ENCODE results near the gene FGF18. TPM values are rescaled to one million over a fixed set of nuclear protein-coding genes. Genes with fewer than 3 reads are reported as not detected.

The FGF18 gene
- total and polyA plus RNA-seq, 2 of the 4 experiments (the other 2 are of a cell fraction), result 0.15 TPM; not detected in 1

DNA sequence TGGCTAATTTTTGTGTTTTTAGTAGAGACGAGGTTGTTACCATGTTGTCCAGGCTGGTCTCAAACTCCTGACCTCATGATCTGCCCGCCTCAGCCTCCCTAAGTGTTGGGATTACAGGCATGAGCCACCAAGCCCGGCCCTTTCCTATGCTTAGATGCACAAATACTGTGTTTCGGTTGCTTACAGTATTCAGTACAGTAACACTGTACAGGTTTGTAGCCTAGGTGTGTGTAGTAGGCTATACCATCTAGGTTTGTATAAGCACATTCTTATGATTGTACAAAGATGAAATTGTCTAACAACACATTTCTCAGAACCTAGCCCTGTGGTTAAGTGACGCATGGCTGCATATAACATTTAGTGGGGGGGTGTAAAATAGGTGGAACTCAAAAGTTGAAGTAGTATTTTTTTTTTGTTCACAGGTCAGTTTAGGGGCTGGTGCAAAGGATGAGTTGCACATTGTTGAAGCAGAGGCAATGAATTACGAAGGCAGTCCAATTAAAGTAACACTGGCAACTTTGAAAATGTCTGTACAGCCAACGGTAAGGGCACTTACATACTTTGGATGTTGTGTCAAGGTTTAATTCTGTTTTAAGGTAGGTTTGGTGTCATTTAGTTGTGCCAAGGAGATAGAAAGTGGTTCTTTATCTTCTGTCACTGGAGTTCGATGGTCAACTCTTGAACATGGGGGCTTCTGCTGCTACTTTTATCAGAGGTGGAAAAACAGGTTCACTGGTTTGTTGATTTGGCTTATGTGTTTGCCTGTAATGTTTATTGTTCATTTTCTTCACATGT lies 28.4 kb upstream of the FGF18 start:
- intact Hi-C loops (cut with micrococcal nuclease) (no loop called here), dilution Hi-C loops (cut with HindIII; ENCODE audit: low sequenced_read_pairs, unreplicated experiment) (no loop called here), in situ Hi-C loops (cut with MboI; ENCODE audit: low sequenced_read_pairs) (no loop called here)
- Histone ChIP-seq H4K8ac (ENCODE audit: low read depth in 2 of 2, low read length in 2 of 2) (no peak overlapping the region), H3K27ac (ENCODE audit: insufficient read depth, low read length) (no peak overlapping the region), H3K27me3 (ENCODE audit: control insufficient read depth, insufficient read depth, low read length) (no peaks in the 10 kb centered on the region), H3K79me1 (ENCODE audit: low read depth in 1 of 2, low read length in 2 of 2) (peaks cover 0 to 29% of the 10 kb centered on the region in 2 experiments; a peak in 2 of 4 replicates), H3K4me1 (ENCODE audit: control insufficient read depth, insufficient read depth, low read length) (no peaks in the 10 kb centered on the region; the same call in 1 of the 2 replicates), H3K23ac (ENCODE audit: low read depth, low read length) (no peak overlapping the region), H3K4ac (ENCODE audit: low read depth, low read length) (no peak overlapping the region), H3K18ac (ENCODE audit: low read depth, low read length) (no peak overlapping the region), H3K9me3 (ENCODE audit: control insufficient read depth, insufficient read depth, low read length) (no peaks in the 10 kb centered on the region), H3K9ac (ENCODE audit: low read depth, low read length) (no peak overlapping the region), H3K14ac (replicated peaks; ENCODE audit: low read depth, low read length) (no peak overlapping the region), H3K4me3 (ENCODE audit: insufficient read depth, low read depth, low read length) (no peak overlapping the region), H2AK5ac (ENCODE audit: low read depth, low read length) (no peak overlapping the region), H4K5ac (ENCODE audit: low read depth, low read length) (no peak overlapping the region), H2BK20ac (ENCODE audit: low read depth, low read length) (no peak overlapping the region), H3K36me3 (ENCODE audit: control insufficient read depth, insufficient read depth, low read length) (peaks cover 32% of the 10 kb centered on the region), H4K20me1 (ENCODE audit: insufficient read depth, low read length) (peaks cover 83% of the 10 kb centered on the region), H3K4me2 (ENCODE audit: low read depth, low read length) (peak overlapping the region; percentile 46), H4K91ac (ENCODE audit: insufficient read depth, low read depth, low read length) (no peak overlapping the region), H2BK5ac (ENCODE audit: low read depth, low read length, poor library complexity, severe bottlenecking) (no peak overlapping the region), H3K9me1 (ENCODE audit: insufficient read depth, low read length) (peaks cover 5% of the 10 kb centered on the region; the same call in 1 of the 2 replicates), H2AK9ac (replicated peaks; ENCODE audit: low read depth, low read length, poor library complexity) (no peak overlapping the region), H3K56ac (ENCODE audit: extremely low read depth, insufficient read depth, low read length) (no peak overlapping the region), H2BK120ac (ENCODE audit: low read depth, low read length) (no peak overlapping the region), H2BK15ac (ENCODE audit: low read depth, low read length) (no peak overlapping the region), H2AFZ (replicated peaks; ENCODE audit: low read length, poor library complexity) (no peak overlapping the region)
- BruUV-seq (replicated peaks), result no TSS peak
- TF ChIP-seq FOS (IDR thresholded peaks at IDR 0.05; ENCODE audit: low read depth, low read length) (no peak), CHD1 (IDR thresholded peaks at IDR 0.05; ENCODE audit: low read depth, low read length) (no peak), POLR2A (IDR thresholded peaks at IDR 0.05; ENCODE audit: low read depth, low read length) (no peak), RCOR1 (IDR thresholded peaks at IDR 0.05; ENCODE audit: insufficient replicate concordance, low read length) (no peak), MAFK (IDR thresholded peaks at IDR 0.05; ENCODE audit: low read depth, low read length) (no peak), MXI1 (IDR thresholded peaks at IDR 0.05; ENCODE audit: borderline replicate concordance, low read depth, low read length) (no peak), CEBPB (IDR thresholded peaks at IDR 0.05; ENCODE audit: low read depth, low read length) (no peak), RAD21 (IDR thresholded peaks at IDR 0.05; ENCODE audit: low read length) (no peak), NFE2L2 (IDR thresholded peaks at IDR 0.05; ENCODE audit: low read depth, low read length) (no peak)
- TF ChIP-seq, protein P1, sequence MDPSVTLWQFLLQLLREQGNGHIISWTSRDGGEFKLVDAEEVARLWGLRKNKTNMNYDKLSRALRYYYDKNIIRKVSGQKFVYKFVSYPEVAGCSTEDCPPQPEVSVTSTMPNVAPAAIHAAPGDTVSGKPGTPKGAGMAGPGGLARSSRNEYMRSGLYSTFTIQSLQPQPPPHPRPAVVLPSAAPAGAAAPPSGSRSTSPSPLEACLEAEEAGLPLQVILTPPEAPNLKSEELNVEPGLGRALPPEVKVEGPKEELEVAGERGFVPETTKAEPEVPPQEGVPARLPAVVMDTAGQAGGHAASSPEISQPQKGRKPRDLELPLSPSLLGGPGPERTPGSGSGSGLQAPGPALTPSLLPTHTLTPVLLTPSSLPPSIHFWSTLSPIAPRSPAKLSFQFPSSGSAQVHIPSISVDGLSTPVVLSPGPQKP (IDR thresholded peaks at IDR 0.05; ENCODE audit: borderline replicate concordance, low read depth, low read length), result no peak
- TF ChIP-seq, protein P2, sequence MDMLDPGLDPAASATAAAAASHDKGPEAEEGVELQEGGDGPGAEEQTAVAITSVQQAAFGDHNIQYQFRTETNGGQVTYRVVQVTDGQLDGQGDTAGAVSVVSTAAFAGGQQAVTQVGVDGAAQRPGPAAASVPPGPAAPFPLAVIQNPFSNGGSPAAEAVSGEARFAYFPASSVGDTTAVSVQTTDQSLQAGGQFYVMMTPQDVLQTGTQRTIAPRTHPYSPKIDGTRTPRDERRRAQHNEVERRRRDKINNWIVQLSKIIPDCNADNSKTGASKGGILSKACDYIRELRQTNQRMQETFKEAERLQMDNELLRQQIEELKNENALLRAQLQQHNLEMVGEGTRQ (IDR thresholded peaks at IDR 0.05; ENCODE audit: low read depth, low read length), result no peak
- TF ChIP-seq, protein P3, sequence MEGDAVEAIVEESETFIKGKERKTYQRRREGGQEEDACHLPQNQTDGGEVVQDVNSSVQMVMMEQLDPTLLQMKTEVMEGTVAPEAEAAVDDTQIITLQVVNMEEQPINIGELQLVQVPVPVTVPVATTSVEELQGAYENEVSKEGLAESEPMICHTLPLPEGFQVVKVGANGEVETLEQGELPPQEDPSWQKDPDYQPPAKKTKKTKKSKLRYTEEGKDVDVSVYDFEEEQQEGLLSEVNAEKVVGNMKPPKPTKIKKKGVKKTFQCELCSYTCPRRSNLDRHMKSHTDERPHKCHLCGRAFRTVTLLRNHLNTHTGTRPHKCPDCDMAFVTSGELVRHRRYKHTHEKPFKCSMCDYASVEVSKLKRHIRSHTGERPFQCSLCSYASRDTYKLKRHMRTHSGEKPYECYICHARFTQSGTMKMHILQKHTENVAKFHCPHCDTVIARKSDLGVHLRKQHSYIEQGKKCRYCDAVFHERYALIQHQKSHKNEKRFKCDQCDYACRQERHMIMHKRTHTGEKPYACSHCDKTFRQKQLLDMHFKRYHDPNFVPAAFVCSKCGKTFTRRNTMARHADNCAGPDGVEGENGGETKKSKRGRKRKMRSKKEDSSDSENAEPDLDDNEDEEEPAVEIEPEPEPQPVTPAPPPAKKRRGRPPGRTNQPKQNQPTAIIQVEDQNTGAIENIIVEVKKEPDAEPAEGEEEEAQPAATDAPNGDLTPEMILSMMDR (conservative IDR thresholded peaks at IDR 0.05; ENCODE audit: low read depth, low read length), result no peak
- ChIA-PET CTCF (no interaction called here), POLR2A (ENCODE audit: unreplicated experiment) (no interaction called here)
- DNase-seq (no peak), ATAC-seq (ENCODE audit: low read depth) (no peak)
- 92% methylated on average over 2 of the region's 8 CpGs; no CpG with 5 or more reads in 1 of the 2 experiments for WGBS, 2 experiments (ENCODE audit: extremely low coverage in 2 of 2, insufficient read length in 1 of 2)
